Activated CD4-positive, alpha-beta T cell treated with anti-CD3 and anti-CD28 coated beads for 4 hours (primary cell): ENCODE results near the gene XYLT1.

Experiments used
- DNase-seq, 2 donors: peaks; one replicate each; pipeline ENCODE4 v3.0.0-alpha.2; 2020

Gene XYLT1

DNA sequence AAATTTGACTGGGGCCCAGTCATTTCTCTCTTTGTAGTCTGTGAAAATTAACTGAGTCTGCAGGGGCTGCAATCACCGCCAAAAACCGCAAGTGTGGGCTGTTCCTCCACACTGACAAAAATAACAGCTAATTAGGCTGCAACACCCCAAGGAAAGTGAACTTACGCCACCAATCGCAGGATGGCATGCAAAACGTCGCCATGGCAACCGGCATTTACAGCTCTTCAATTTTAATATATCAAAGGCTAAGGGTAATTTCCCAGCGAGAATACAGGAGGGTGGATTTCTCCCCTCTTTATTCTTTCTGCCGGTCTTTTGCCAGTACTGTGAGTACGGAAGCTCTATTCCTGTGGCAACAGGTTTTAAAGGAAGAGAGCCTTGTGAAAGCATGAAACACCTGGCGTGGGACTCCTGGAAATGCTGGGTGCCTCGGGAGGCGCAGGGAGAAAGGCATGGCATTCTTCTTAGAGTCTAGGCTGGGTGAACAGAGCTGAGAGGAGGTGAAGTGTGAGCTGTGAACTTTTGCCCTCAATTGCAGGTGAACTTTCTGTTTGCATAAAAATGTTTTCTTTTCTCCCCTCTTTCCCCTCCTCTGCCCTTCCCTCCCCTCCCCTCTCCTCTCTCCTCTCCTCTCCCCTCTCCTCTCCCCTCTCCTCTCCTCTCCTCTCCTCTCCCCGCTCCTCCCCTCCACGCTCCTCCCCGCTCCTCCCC lies 399.7 kb downstream of the XYLT1 start:
- peak; percentile 87 for DNase-seq

DNA sequence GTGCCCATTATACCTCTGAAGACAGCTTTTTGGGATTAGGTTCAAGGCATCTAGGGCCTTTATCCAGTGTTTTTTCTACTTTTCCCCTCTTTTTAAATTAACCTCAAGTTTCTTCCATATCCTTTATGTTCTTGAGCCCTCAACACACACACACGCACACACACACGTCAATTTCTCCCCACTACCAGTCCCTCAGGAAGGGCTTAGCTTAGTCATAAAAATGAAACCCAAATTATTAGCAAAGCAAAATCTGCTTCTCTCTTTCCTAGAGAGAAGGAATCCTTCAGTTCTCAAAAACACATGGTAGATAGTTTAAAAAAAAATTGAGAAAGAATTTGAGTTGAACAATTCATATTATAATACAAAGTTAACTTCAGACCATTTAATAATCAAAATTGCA lies 401.1 kb downstream of the XYLT1 start:
- DNase-seq, result no peak

DNA sequence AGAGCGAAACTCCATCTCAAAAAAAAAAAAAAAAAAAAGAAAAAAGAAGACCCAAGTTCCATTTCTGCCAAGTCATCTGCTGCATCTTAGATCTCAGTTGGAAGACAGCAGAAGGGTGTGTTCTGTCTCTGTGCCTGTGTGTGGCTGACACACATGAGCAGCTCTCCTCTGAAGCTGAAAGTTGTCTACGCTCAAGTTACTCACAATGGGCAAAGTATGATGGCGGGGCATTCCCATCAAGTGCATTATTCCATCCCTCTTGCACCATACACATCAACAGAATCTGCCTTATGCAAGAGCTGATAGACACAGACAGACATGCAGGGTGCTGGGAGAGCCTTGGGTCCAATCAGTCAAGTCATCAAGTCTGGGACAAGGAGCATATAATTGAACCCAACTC lies 402.2 kb downstream of the XYLT1 start:
- DNase-seq, result no peak

DNA sequence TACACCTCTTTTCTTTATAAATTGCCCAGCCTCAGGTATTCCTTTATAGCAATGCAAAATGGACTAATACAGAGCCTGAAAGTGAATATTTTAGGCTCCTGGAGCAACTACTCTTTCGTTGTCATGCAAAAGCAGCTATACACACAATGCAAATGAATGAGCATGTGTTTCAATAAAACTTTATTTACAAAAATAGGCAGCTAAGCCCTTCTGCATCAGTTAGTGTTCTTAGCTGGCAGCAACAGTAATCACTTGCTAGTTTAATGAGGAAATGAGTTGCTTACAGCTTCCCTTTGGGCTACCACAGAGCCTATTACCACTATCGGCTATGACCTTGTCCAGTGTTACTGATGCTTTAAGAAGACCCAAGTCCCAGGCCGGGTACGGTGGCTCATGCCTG lies 402.9 kb downstream of the XYLT1 start:
- DNase-seq, result no peak

DNA sequence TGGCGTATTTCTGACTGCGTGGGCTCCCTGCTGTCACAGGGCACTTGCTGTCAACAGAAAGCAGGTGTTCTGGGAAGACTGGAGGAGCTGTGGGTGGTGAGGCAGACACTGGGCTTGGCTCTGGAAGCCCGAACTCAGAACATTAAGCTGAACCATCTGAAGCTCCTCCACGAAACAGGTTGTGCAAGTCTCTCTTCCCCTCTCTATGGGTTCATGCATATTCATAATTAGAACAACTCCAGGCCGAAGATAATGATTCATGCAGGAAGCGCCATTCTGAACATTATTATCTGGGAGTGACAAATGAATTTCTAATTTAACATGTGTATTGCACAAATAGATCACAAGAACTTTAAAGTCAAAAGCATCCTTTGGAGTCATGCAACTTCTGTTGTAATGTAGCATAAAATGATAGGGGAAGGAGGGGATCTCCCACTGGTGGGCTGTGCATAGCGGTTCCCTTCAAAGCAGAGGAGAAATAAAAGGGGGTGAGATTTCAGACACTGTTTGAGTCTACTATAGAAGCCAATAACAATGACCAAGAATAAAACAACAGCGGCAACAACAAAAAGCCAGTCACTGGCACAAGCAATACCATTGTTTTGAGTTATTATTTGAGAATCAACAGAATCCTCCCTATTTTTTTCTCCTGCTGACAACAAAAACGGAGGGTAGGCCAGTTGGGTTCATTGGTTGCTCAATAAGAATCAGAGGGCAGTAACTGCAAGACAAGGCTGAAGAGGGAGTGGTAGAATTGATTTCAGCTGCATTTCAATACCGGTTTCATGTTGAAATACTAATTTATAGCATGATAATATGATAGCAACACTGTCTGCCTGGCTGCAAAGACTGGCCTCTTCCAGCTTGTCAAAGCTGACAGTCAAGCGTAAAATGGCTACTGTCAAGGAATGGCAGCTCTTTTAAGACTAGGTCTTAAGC lies 407.3 kb downstream of the XYLT1 start:
- no peak for DNase-seq

DNA sequence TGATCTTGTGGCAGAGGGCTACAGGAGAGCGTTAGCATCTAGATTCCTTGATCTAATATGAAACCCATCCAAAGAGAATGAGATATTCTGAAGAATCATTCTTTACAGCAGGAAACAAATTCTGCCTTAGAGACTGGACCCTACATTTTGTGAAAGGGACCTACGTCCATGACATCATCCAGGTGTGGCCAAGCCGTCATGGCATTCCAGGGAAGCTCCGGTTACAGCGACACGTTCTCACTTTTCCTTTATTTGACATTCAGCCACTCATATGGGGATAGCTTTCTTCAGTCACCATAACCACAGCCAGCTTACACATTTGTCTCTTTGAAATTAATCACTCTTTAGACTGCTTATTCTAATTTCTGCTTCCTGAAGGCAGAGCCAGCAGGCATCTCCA lies 408.1 kb downstream of the XYLT1 start:
- DNase-seq, result no peak

DNA sequence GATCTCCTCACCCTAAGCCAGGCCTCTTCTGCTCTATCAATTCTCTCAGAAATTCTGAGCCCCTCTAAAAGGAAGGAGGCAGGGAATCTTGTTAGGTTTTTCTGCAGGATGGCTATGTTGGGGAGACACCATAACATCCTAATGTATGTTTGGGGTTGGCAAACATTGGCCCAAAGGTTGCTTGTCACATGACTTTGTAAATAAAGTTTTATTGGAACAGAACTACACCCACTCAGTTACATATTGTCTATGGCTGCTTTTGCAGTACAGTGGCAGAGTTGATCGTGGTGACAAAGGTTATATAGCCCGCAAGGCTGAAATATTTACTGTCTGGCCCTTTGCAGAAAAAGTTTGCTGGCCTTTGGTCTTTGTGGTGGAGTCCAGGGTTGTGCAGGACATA lies 409.4 kb downstream of the XYLT1 start:
- no peak for DNase-seq

DNA sequence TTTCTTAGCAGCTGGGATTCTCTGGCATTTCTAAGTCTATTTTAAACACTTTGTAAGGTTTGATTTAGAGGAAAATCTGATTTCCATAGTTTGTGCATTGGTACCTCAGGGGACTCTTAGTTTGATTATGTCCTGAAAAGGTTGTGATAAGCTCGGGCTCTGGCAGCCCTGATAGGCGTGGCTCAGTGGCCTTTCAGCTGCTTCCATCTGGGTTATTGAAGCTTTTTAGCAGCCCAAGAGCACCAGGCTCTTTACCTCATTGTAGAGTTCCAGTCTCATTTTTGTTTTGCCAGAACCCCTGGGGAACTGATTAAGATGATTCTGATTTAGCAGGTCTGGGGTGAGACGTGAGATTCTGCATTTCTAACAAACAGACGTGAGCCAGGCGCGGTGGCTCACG lies 412.3 kb downstream of the XYLT1 start:
- DNase-seq, result no peak

DNA sequence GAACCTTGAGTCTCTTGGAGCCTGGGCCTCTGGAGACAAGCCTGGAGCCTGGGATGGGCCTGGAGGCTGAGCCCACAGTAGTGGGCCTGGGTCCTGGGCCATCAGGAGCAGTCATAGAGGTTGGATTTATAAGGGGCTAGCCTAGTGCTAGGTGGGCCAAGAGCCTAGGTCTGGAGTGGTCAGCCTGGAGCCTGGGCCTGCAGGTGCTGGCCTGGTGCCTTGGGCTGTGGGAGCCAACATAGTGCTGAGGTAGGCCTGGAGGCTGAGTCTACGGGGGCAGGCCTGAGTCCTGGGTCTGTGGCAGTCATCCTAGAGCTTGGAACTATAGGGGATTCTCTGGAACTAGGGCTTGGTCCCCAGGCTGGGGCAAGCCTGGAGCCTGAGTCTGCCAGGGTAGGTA lies 414.1 kb downstream of the XYLT1 start:
- DNase-seq, result no peak

DNA sequence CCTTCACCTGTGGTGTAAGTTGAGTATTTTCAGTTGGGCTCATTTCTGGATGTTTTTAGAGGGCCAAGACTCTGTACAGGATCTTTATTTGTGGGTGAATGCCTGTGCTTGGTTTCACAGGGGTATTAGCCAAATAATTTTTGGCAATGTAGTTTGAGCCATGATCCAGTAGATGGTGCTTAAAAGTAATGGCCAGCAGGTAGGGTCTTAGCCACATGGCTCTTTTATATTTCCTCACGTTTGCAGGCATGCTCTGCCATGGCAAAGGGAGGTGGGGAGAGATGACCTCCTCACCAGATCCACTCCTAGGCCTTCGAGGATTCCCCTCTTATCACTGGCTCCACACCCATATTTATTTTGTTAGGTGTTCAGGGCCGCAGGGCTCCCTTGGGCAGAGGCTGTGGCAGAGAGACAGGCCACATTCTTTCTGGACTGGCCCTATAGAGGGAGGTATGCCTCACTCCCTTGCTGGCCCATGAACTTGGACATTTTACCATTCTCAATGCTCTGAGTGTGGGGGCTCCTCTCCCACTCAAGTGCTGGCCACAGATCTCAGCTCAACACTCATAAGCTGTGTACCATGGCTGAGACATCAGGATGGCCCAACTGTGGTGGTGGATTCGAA lies 417.1 kb downstream of the XYLT1 start:
- DNase-seq, result no peak
